Muscle layer of duodenum (tissue), 2 donors: ENCODE results near the gene GALNT17.

Source experiments
- H3K27ac ChIP-seq: one replicate; pipeline ENCODE4 v1.7.0; 2013; ENCODE audit warnings: mild to moderate bottlenecking, low read length
- H3K27me3 ChIP-seq: one replicate; pipeline ENCODE4 v1.7.0; 2013; ENCODE audit warnings: low read depth, mild to moderate bottlenecking, control low read depth, low read length
- H3K36me3 ChIP-seq, 2 donors: one replicate each; pipeline ENCODE4 v1.7.0; 2013; ENCODE audit warnings: low read length in 2 of 2, control low read depth in 1 of 2, mild to moderate bottlenecking in 1 of 2; ENCODE audit not compliant: insufficient read depth in 2 of 2, control insufficient read depth in 1 of 2
- H3K4me1 ChIP-seq, 2 donors: one replicate each; pipeline ENCODE4 v1.7.0; 2013; ENCODE audit warnings: low read length in 2 of 2, mild to moderate bottlenecking in 2 of 2, control low read depth in 1 of 2, moderate library complexity in 1 of 2; ENCODE audit not compliant: insufficient read depth in 2 of 2, control insufficient read depth in 1 of 2
- H3K4me3 ChIP-seq, 2 donors: one replicate each; pipeline ENCODE4 v1.7.0; 2013; ENCODE audit warnings: low read length in 2 of 2, low read depth in 1 of 2, mild to moderate bottlenecking in 1 of 2
- H3K9me3 ChIP-seq, 2 donors: one replicate each; pipeline ENCODE4 v1.7.0; 2013; ENCODE audit warnings: low read length in 2 of 2, control low read depth in 1 of 2, mild to moderate bottlenecking in 1 of 2; ENCODE audit not compliant: control insufficient read depth in 1 of 2
- donor health status: healthy.

GALNT17 gene

DNA sequence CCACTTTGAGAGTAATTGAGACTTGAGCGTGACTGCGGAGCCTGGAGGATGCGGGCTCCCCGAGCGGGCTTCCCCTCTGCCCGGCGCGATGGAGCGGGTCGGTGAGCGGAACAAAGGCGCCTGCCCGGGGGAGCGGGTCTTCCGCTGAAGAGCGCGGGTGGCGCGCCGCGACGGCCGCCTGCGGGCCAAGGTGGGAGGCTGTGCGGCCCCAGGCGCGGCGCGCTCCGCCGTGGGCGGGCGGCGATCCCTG, at the start of gene GALNT17:
GALNT17 (plus strand) TSS at position 18 of the 250 bp plus-strand sequence.
- H3K4me3 ChIP-seq = peak within 1 kb of the TSS; percentile 39 to 70
- no peak within 1 kb of the TSS for H3K27ac ChIP-seq
- no peaks in the 10 kb centered on the region for H3K9me3 ChIP-seq
- no peaks in the 10 kb centered on the region for H3K36me3 ChIP-seq
- H3K4me1 ChIP-seq = peaks cover 0 to 5% of the 10 kb centered on the region in 2 donors
- no peaks in the 10 kb centered on the region for H3K27me3 ChIP-seq

- H3K27ac ChIP-seq = no peak overlapping the region
- H3K9me3 ChIP-seq = peaks cover 0 to 10% of the 10 kb centered on the region in 2 donors
- H3K27me3 ChIP-seq = no peaks in the 10 kb centered on the region
- H3K4me1 ChIP-seq = no peaks in the 10 kb centered on the region
- no peaks in the 10 kb centered on the region for H3K36me3 ChIP-seq
- H3K4me3 ChIP-seq = no peak overlapping the region
Observed at GRCh38 chr7:71095266-71095860, 36.6 kb upstream of the GALNT17 start.

DNA sequence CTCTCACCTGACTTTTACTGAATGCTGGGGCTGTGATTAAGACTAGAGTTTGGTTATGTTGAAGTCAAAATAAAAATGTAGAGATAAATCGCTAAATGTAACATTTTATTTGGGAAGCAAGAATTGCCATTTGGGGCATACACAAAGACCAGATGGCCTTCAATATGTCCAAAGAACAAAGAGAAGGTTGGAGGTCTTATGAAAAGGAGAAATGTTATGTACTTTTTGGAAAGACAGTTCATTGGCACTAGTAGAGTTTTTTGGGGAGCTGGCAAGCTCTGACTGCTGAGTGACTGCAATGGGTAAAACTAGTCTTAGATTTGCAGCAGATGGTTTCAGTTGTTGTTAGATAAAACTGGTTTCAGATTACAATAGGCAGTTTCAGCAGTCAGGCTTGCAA, 35.6 kb upstream of the GALNT17 start:
- no peaks in the 10 kb centered on the region for H3K27me3 ChIP-seq
- H3K36me3 ChIP-seq = no peaks in the 10 kb centered on the region
- no peak overlapping the region for H3K4me3 ChIP-seq
- no peaks in the 10 kb centered on the region for H3K4me1 ChIP-seq
- peaks cover 0 to 10% of the 10 kb centered on the region in 2 donors for H3K9me3 ChIP-seq
- H3K27ac ChIP-seq = no peak overlapping the region

DNA sequence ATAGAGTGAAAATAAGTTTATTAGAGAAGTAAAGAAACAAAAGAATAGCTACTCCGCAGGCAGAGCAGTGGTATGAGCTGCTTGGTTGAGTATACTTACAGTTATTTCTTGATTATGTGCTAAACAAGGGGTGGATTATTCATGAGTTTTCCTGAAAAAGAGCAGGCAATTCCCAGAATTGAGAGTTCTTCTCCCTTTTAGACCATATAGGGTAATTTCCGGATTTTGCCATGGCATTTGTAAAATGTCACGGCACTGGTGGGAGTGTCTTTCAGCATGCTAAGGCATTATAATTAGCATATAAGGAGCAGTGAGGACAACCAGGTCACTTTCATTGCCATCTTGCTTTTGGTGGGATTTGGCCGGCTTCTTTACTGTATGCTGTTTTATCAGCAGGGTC, 25.7 kb upstream of the GALNT17 start:
- no peaks in the 10 kb centered on the region for H3K36me3 ChIP-seq
- H3K9me3 ChIP-seq = peaks cover 0 to 4% of the 10 kb centered on the region in 2 donors
- H3K4me3 ChIP-seq = no peak overlapping the region
- H3K27me3 ChIP-seq = no peaks in the 10 kb centered on the region
- H3K4me1 ChIP-seq = no peaks in the 10 kb centered on the region
- H3K27ac ChIP-seq = no peak overlapping the region

GRCh38 chr7:71112436-71112835, 19.5 kb upstream of the GALNT17 start:
- Histone ChIP-seq H3K4me1 (no peaks in the 10 kb centered on the region), H3K27me3 (no peaks in the 10 kb centered on the region), H3K9me3 (no peaks in the 10 kb centered on the region), H3K36me3 (no peaks in the 10 kb centered on the region), H3K4me3 (no peak overlapping the region), H3K27ac (no peak overlapping the region)

GRCh38 chr7:71120096-71120495, 11.8 kb upstream of the GALNT17 start:
- Histone ChIP-seq H3K36me3 (no peaks in the 10 kb centered on the region), H3K27me3 (no peaks in the 10 kb centered on the region), H3K27ac (no peak overlapping the region), H3K4me3 (no peak overlapping the region), H3K4me1 (no peaks in the 10 kb centered on the region), H3K9me3 (peaks cover 0 to 7% of the 10 kb centered on the region in 2 donors)

- no peaks in the 10 kb centered on the region for H3K36me3 ChIP-seq
- no peaks in the 10 kb centered on the region for H3K9me3 ChIP-seq
- H3K4me1 ChIP-seq = peaks cover 0 to 5% of the 10 kb centered on the region in 2 donors
- H3K4me3 ChIP-seq = no peak overlapping the region
- no peaks in the 10 kb centered on the region for H3K27me3 ChIP-seq
- H3K27ac ChIP-seq = no peak overlapping the region
Observed at GRCh38 chr7:71129126-71129525, 2.8 kb upstream of the GALNT17 start.

DNA sequence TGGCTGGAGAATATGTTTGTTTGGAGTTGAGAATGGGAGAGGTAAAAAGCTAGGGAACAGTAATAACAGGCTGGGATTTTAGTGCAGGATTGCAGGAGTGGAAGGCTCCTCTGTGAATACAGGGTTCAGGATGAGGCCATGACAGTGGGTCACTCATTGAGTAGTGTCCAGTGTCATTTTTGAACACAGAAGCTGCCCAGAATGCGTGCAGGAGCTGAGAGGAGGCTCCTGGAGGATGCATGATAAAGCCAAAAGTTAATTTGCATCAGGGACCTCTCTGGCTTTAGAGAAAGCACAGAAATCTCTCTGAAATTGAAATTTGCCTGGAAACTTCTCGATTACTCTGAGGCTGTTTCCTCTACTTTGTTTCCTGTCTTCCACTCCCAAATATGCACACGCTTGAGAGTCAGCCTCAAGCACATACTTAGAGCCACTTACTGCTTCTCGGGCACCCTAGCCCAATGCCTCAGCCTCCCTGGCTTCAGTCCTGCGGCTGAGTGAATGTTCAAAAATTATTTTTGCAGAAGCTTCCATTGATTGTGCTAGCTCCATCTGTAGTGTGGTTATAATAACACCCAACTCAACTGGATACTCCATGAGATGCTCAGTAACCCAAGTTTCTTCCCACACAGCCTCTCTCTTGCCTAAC, 1.8 kb upstream of the GALNT17 start:
- H3K36me3 ChIP-seq = no peaks in the 10 kb centered on the region
- H3K4me1 ChIP-seq = peaks cover 0 to 5% of the 10 kb centered on the region in 2 donors
- H3K4me3 ChIP-seq = no peak overlapping the region
- no peak overlapping the region for H3K27ac ChIP-seq
- no peaks in the 10 kb centered on the region for H3K9me3 ChIP-seq
- no peaks in the 10 kb centered on the region for H3K27me3 ChIP-seq

DNA sequence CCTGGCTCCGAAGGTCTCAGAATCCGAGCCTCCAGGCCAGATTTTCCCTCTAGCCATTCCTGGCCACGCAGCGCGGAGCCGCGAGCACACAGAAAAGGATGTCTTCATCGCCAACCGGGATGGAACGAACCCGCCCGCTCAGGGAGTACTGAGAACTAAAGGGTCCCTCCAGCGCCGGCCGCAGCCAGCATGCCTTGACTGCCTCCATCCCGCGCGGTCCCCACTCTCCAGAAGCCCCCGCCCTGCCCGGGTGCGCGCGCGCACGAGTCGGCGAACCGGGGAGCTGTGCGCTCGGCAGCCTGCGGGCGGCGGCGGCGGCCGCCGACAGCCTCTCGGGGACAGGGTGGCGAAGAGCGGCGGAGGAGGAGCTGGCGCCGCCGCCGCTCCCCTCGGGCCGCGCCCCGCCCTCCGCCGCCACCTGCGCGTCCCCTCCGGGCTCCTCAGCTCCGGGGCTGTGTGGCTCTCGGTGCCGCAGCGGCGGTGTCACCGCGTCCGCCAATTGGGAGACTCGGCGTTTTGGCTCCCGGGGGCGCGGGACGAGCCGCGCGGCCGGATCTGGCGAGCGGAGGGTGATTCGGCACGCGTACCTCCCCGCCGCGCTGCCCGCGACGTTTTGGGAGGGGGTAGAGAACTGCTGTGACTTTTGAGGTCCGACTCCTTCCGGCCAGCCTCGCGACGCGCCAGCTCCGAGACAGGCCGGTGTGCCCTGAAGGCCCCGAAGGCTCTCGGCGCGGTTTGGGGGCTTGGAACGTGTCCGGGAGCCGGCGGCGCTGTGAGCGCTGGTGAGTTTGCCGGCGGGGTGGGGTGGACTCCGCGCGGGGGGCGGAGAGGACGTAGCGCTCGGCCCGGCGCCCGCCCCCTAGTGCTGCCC, 453 bp upstream of the GALNT17 start:
- Histone ChIP-seq H3K27me3 (no peaks in the 10 kb centered on the region), H3K9me3 (no peaks in the 10 kb centered on the region), H3K4me3 (peak overlapping the region; percentile 39 to 70), H3K27ac (no peak overlapping the region), H3K36me3 (no peaks in the 10 kb centered on the region), H3K4me1 (peaks cover 0 to 5% of the 10 kb centered on the region in 2 donors)

DNA sequence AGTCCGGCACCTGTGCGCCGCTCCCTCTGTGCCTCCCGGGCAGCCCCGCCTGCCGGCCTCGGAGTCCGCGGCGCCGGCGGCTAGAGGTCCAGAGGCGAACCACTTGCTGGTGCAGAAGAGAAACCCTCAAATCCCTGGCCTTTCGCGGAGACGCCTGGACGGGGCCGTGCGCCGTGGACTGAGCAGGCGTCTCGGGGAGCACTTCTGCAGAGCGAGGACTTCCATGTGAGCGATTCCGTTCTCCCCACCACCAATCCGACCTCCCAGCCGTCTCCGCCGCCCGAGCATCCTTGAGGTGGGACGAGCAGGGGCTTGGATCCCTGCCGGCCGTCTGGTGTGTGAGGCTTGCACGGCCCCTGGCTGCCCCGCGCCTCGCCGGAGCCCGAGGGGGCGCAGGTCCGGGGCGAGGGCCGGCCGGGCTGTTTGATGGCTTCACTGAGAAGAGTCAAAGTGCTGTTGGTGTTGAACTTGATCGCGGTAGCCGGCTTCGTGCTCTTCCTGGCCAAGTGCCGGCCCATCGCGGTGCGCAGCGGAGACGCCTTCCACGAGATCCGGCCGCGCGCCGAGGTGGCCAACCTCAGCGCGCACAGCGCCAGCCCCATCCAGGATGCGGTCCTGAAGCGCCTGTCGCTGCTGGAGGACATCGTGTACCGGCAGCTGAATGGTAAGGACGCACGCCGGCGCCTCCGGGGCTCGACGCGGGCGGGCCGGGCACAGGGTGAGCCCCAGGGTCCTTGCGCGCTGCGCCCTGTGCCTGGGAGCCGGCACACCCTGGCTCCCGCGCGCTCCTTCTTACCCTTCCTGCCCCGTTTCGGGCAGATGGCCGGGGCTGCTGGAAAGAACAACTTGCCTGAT, 660 bp downstream of the GALNT17 start:
- H3K27me3 ChIP-seq = no peaks in the 10 kb centered on the region
- no peaks in the 10 kb centered on the region for H3K36me3 ChIP-seq
- H3K4me1 ChIP-seq = peaks cover 0 to 5% of the 10 kb centered on the region in 2 donors
- H3K9me3 ChIP-seq = no peaks in the 10 kb centered on the region
- no peak overlapping the region for H3K27ac ChIP-seq
- peak overlapping the region; percentile 26 to 70 for H3K4me3 ChIP-seq

GRCh38 chr7:71133232-71133622, 1.3 kb downstream of the GALNT17 start:
- no peaks in the 10 kb centered on the region for H3K27me3 ChIP-seq
- H3K4me1 ChIP-seq = peaks cover 0 to 5% of the 10 kb centered on the region in 2 donors
- no peaks in the 10 kb centered on the region for H3K9me3 ChIP-seq
- H3K27ac ChIP-seq = no peak overlapping the region
- H3K36me3 ChIP-seq = no peaks in the 10 kb centered on the region
- H3K4me3 ChIP-seq = peak overlapping the region; percentile 26 to 70
